GM12874 (cell line): Measurements from ENCODE around the gene FBLN1.

ENCODE experiments used
- CTCF ChIP-seq: IDR thresholded peaks from 2 replicates; pipeline ENCODE4 v1.5.1; 2011; ENCODE audit warnings: low read depth, mild to moderate bottlenecking, control low read depth, low read length, moderate library complexity; ENCODE audit not compliant: insufficient read depth

FBLN1 gene

GRCh38 chr22:45478108-45478771 is 24.4 kb upstream of the FBLN1 start:
- TF ChIP-seq CTCF, result no peak

- TF ChIP-seq CTCF, result no peak
These were observed 22.0 kb upstream of the FBLN1 start for GRCh38 chr22:45480717-45481116.

GRCh38 chr22:45481661-45482060 is 21.0 kb upstream of the FBLN1 start:
- TF ChIP-seq CTCF, result no peak

GRCh38 chr22:45482169-45482568 is 20.5 kb upstream of the FBLN1 start:
- TF ChIP-seq CTCF, result no peak

GRCh38 chr22:45483319-45483718 is 19.4 kb upstream of the FBLN1 start:
- TF ChIP-seq CTCF, result no peak

- TF ChIP-seq CTCF, result no peak
These were observed 18.7 kb upstream of the FBLN1 start for GRCh38 chr22:45483918-45484499.

- no peak for TF ChIP-seq CTCF
These were observed 17.9 kb upstream of the FBLN1 start for GRCh38 chr22:45484742-45485141.

GRCh38 chr22:45485261-45485660 is 17.4 kb upstream of the FBLN1 start:
- no peak for TF ChIP-seq CTCF
